HepG2 (cell line): ENCODE measurements around the gene MAN1C1. TPM values are rescaled to one million over a fixed set of nuclear protein-coding genes. Genes with fewer than 3 reads are reported as not detected.

Experiments
- CCDC6 ChIP-seq: sonication (generic); formaldehyde crosslinking; IDR thresholded peaks from 2 replicates; pipeline ENCODE4 v1.8.1; 2022; ENCODE audit warnings: mild to moderate bottlenecking, missing genetic modification reagents, moderate library complexity
- CHD4 ChIP-seq: fragments of 200-600 bp; sonication (generic); IDR thresholded peaks from 2 replicates; pipeline ENCODE4 v1.7.0; 2017; ENCODE audit warnings: mild to moderate bottlenecking, low read length, borderline replicate concordance
- PHF8 ChIP-seq: sonication (generic); formaldehyde crosslinking; IDR thresholded peaks from 2 replicates; pipeline ENCODE4 v1.5.0; 2020; ENCODE audit warnings: missing genetic modification reagents
- RARG ChIP-seq: sonication (generic); formaldehyde crosslinking; IDR thresholded peaks from 2 replicates; pipeline ENCODE4 v1.4.0; 2020; ENCODE audit warnings: low read depth, mild to moderate bottlenecking, missing genetic modification reagents
- RFXANK ChIP-seq: IDR thresholded peaks from 2 replicates; pipeline ENCODE4 v1.6.1; 2016
- RORA ChIP-seq: sonication (generic); formaldehyde crosslinking; IDR thresholded peaks from 2 replicates; pipeline ENCODE4 v1.5.0; 2020; ENCODE audit warnings: mild to moderate bottlenecking, missing genetic modification reagents, moderate library complexity
- SETDB1 ChIP-seq: sonication (generic); formaldehyde crosslinking; IDR thresholded peaks from 2 replicates; pipeline ENCODE4 v1.5.1; 2020; ENCODE audit warnings: missing genetic modification reagents, mild to moderate bottlenecking, borderline replicate concordance
- SMARCE1 ChIP-seq: fragments of 450-650 bp; IDR thresholded peaks from 2 replicates; pipeline ENCODE4 v1.6.1; 2017; ENCODE audit warnings: borderline replicate concordance
- SNRNP70 ChIP-seq: fragments of 200-400 bp; formaldehyde crosslinking; IDR thresholded peaks from 2 replicates; pipeline ENCODE4 v1.6.1; 2017; ENCODE audit warnings: mild to moderate bottlenecking, low read depth, low read length, moderate library complexity
- TEAD3 ChIP-seq: optimal IDR thresholded peaks from 2 replicates; pipeline ENCODE3; 2016; ENCODE audit warnings: borderline replicate concordance
- YY1 ChIP-seq: IDR thresholded peaks from 2 replicates; pipeline ENCODE4 v1.6.1; 2011; ENCODE audit warnings: low read length, low read depth, moderate library complexity, mild to moderate bottlenecking; ENCODE audit not compliant: insufficient read depth, insufficient replicate concordance
- ZBTB42 ChIP-seq: sonication (generic); formaldehyde crosslinking; IDR thresholded peaks from 2 replicates; pipeline ENCODE4 v1.5.0; 2020; ENCODE audit warnings: mild to moderate bottlenecking, missing genetic modification reagents
- ZC3H13 ChIP-seq: sonication (generic); formaldehyde crosslinking; IDR thresholded peaks from 2 replicates; pipeline ENCODE4 v1.8.1; 2023; ENCODE audit warnings: mild to moderate bottlenecking, missing genetic modification reagents, moderate library complexity
- ZNF124 ChIP-seq: sonication (generic); formaldehyde crosslinking; IDR thresholded peaks from 2 replicates; pipeline ENCODE4 v1.4.0; 2020; ENCODE audit warnings: missing genetic modification reagents
- ZNF607 ChIP-seq: sonication (generic); formaldehyde crosslinking; IDR thresholded peaks from 2 replicates; pipeline ENCODE4 v1.5.1; 2020; ENCODE audit warnings: missing genetic modification reagents, mild to moderate bottlenecking, borderline replicate concordance
- ZNF615 ChIP-seq: sonication (generic); formaldehyde crosslinking; IDR thresholded peaks from 2 replicates; pipeline ENCODE4 v1.5.0; 2020; ENCODE audit warnings: mild to moderate bottlenecking, missing genetic modification reagents, borderline replicate concordance
- ZNF644 ChIP-seq: IDR thresholded peaks from 2 replicates; pipeline ENCODE4 v1.6.1; 2016; ENCODE audit warnings: low read depth
- ZSCAN31 ChIP-seq: sonication (generic); formaldehyde crosslinking; IDR thresholded peaks from 2 replicates; pipeline ENCODE4 v1.5.0; 2020; ENCODE audit warnings: low read depth, mild to moderate bottlenecking, missing genetic modification reagents
- polyA plus RNA-seq, 8 experiments: library from polyadenylated mRNA; depleted of rRNA in 3 of 8; stranded (reverse) in 7 of 8; unstranded in 1 of 8; fragments of >200 nt; fragmentation: Illumina TruSeq in 4 of 8; extraction: Trizol in 4 of 8; gene quantifications; 2 replicates each; pipeline versions ENCODE4 v1.2.1 to v1.2.3, GENCODE V29; 2011 to 2016; ENCODE audit warnings: low read depth in 4 of 8, missing spikeins in 1 of 8, mixed read lengths in 1 of 8; ENCODE audit not compliant: insufficient read depth in 1 of 8
- total RNA-seq, 5 experiments: library from RNA; depleted of rRNA; stranded (reverse); fragments of >200 nt; fragmentation: Illumina TruSeq; extraction: Trizol; gene quantifications; 2 replicates each; pipeline ENCODE4 v1.2.3, GENCODE V29; 2016; ENCODE audit warnings: low read depth in 1 of 5
- TF ChIP-seq, protein P1 (sequence below): sonication (generic); formaldehyde crosslinking; IDR thresholded peaks from 2 replicates; pipeline ENCODE4 v1.4.0; 2020; ENCODE audit warnings: missing genetic modification reagents
- TF ChIP-seq, protein P2 (sequence below): IDR thresholded peaks from 2 replicates; pipeline ENCODE4 v1.6.1; 2016; ENCODE audit warnings: mild to moderate bottlenecking, missing biosample characterization, missing genetic modification reagents
- TF ChIP-seq, protein P3 (sequence below): sonication (generic); formaldehyde crosslinking; IDR thresholded peaks from 2 replicates; pipeline ENCODE4 v1.9.0; 2022; ENCODE audit warnings: low read depth, missing genetic modification reagents
- TF ChIP-seq, protein P4 (sequence below): IDR thresholded peaks from 2 replicates; pipeline ENCODE4 v1.6.1; 2016; ENCODE audit warnings: control low read depth
- TF ChIP-seq, protein P5 (sequence below): sonication (generic); formaldehyde crosslinking; conservative IDR thresholded peaks from 2 replicates; pipeline ENCODE4 v1.8.1; 2023; ENCODE audit warnings: missing genetic modification reagents

MAN1C1 gene
- total and polyA plus RNA-seq, 2 of the 13 experiments (the other 11 are each of a cell fraction or from before 2014, with no cell fraction given), result 0.18 to 0.49 TPM

DNA sequence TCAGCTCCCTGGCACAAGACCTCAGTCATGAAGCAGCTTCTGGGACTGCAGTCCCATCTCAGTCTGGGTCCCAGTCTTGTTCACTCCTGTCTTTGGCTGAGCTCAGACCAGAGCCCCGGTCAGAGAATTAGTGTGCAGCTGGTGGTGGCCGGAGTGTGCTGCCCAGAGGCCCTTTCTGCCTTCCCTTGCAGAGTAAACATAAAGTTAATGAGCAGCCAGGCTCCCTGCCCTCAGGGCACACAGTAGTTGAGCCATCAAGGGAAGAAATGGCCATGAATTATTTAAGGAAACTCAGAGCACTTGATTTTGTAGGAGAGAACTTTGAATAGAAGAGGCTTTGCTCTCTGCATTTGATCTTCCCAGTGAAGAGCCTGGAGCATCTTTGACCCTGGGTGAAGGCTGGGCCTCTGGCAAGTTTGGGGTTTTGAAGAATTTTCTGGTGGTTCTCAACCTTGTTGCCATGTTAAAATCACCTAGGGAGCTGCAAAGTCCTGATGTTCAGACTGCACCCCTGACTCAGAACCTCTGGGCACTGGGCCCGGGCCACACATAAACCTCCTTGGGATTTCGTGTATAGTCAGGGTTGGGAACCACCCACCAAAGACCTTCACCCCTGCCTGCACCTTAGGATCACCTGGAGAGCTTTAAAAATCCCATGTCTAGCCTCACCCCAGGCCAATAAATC is 157.0 kb downstream of the MAN1C1 start (continued):
- TF ChIP-seq RORA (CRISPR knock-in tag) (no peak), ZC3H13 (CRISPR knock-in tag) (no peak), SNRNP70 (no peak), PHF8 (CRISPR knock-in tag) (peak; percentile 37; the same call in 1 of the 2 replicates), RFXANK (CRISPR knock-in tag) (no peak), ZNF615 (CRISPR knock-in tag) (no peak), CCDC6 (CRISPR knock-in tag) (0 out of 2 replicates have a peak, but pooled peaks have one; percentile 56), YY1 (no peak), CHD4 (no peak), SETDB1 (no peak), ZBTB42 (CRISPR knock-in tag) (no peak), TEAD3 (CRISPR knock-in tag) (no peak), ZNF124 (CRISPR knock-in tag) (no peak), ZSCAN31 (CRISPR knock-in tag) (peak; percentile 51; the same call in 1 of the 2 replicates), RARG (CRISPR knock-in tag) (no peak), ZNF607 (CRISPR knock-in tag) (no peak), ZNF644 (0 out of 2 replicates have a peak, but pooled peaks have one; percentile 35), SMARCE1 (no peak)
- TF ChIP-seq, protein P1, sequence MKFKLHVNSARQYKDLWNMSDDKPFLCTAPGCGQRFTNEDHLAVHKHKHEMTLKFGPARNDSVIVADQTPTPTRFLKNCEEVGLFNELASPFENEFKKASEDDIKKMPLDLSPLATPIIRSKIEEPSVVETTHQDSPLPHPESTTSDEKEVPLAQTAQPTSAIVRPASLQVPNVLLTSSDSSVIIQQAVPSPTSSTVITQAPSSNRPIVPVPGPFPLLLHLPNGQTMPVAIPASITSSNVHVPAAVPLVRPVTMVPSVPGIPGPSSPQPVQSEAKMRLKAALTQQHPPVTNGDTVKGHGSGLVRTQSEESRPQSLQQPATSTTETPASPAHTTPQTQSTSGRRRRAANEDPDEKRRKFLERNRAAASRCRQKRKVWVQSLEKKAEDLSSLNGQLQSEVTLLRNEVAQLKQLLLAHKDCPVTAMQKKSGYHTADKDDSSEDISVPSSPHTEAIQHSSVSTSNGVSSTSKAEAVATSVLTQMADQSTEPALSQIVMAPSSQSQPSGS (CRISPR knock-in tag), result 0 out of 2 replicates have a peak, but pooled peaks have one; percentile 35
- TF ChIP-seq, protein P2, sequence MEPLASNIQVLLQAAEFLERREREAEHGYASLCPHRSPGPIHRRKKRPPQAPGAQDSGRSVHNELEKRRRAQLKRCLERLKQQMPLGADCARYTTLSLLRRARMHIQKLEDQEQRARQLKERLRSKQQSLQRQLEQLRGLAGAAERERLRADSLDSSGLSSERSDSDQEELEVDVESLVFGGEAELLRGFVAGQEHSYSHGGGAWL (CRISPR knock-in tag), result no peak
- TF ChIP-seq, protein P3, sequence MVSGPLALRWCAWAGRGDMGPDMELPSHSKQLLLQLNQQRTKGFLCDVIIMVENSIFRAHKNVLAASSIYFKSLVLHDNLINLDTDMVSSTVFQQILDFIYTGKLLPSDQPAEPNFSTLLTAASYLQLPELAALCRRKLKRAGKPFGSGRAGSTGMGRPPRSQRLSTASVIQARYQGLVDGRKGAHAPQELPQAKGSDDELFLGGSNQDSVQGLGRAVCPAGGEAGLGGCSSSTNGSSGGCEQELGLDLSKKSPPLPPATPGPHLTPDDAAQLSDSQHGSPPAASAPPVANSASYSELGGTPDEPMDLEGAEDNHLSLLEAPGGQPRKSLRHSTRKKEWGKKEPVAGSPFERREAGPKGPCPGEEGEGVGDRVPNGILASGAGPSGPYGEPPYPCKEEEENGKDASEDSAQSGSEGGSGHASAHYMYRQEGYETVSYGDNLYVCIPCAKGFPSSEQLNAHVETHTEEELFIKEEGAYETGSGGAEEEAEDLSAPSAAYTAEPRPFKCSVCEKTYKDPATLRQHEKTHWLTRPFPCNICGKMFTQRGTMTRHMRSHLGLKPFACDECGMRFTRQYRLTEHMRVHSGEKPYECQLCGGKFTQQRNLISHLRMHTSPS (CRISPR knock-in tag), result no peak
- TF ChIP-seq, protein P4, sequence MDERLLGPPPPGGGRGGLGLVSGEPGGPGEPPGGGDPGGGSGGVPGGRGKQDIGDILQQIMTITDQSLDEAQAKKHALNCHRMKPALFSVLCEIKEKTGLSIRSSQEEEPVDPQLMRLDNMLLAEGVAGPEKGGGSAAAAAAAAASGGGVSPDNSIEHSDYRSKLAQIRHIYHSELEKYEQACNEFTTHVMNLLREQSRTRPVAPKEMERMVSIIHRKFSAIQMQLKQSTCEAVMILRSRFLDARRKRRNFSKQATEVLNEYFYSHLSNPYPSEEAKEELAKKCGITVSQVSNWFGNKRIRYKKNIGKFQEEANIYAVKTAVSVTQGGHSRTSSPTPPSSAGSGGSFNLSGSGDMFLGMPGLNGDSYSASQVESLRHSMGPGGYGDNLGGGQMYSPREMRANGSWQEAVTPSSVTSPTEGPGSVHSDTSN (CRISPR knock-in tag), result no peak
- TF ChIP-seq, protein P5, sequence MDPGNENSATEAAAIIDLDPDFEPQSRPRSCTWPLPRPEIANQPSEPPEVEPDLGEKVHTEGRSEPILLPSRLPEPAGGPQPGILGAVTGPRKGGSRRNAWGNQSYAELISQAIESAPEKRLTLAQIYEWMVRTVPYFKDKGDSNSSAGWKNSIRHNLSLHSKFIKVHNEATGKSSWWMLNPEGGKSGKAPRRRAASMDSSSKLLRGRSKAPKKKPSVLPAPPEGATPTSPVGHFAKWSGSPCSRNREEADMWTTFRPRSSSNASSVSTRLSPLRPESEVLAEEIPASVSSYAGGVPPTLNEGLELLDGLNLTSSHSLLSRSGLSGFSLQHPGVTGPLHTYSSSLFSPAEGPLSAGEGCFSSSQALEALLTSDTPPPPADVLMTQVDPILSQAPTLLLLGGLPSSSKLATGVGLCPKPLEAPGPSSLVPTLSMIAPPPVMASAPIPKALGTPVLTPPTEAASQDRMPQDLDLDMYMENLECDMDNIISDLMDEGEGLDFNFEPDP (CRISPR knock-in tag), result no peak
